Measurements from ENCODE around the gene KRTAP3-3.

Gene KRTAP3-3

GRCh38 chr17:40958086-40958953 lies 35.6 kb downstream of the KRTAP3-3 start:
- no peak for DNase-seq (ENCODE audit: low read depth, low spot score)

- DNase-seq (ENCODE audit: low read depth, low spot score): no peak
Observed at GRCh38 chr17:40956401-40957254, 37.3 kb downstream of the KRTAP3-3 start.

GRCh38 chr17:40953881-40954280 lies 40.1 kb downstream of the KRTAP3-3 start:
- DNase-seq (ENCODE audit: low read depth, low spot score): no peak

GRCh38 chr17:40952661-40953060 lies 41.3 kb downstream of the KRTAP3-3 start:
- no peak for DNase-seq (ENCODE audit: low read depth, low spot score)

- no peak for DNase-seq (ENCODE audit: low read depth, low spot score)
Observed at GRCh38 chr17:40952154-40952553, 41.8 kb downstream of the KRTAP3-3 start.

GRCh38 chr17:40951011-40951622 lies 42.8 kb downstream of the KRTAP3-3 start:
- DNase-seq (ENCODE audit: low read depth, low spot score): no peak

GRCh38 chr17:40950176-40950575 lies 43.8 kb downstream of the KRTAP3-3 start:
- no peak for DNase-seq (ENCODE audit: low read depth, low spot score)

- DNase-seq (ENCODE audit: low read depth, low spot score): no peak
Observed at GRCh38 chr17:40949418-40949817, 44.5 kb downstream of the KRTAP3-3 start.

GRCh38 chr17:40947929-40948328 lies 46.0 kb downstream of the KRTAP3-3 start:
- DNase-seq (ENCODE audit: low read depth, low spot score): no peak

- no peak for DNase-seq (ENCODE audit: low read depth, low spot score)
Observed at GRCh38 chr17:40945414-40945813, 48.5 kb downstream of the KRTAP3-3 start.

- no peak for DNase-seq (ENCODE audit: low read depth, low spot score)
Observed at GRCh38 chr17:40944531-40944930, 49.4 kb downstream of the KRTAP3-3 start.
